HG02973 (cell line): ENCODE measurements around the gene MAD2L2.

Experiments used
- ATAC-seq: cut with Tn5 transposase; IDR thresholded peaks from one replicate; pipeline ENCODE4 v1.9.1; 2021; ENCODE audit warnings: moderate library complexity; ENCODE audit not compliant: unreplicated experiment

MAD2L2 gene

GRCh38 chr1:11684070-11684469 lies 3.1 kb upstream of the MAD2L2 start:
- ATAC-seq = no peak

GRCh38 chr1:11682799-11683198 lies 1.9 kb upstream of the MAD2L2 start:
- ATAC-seq = no peak

DNA sequence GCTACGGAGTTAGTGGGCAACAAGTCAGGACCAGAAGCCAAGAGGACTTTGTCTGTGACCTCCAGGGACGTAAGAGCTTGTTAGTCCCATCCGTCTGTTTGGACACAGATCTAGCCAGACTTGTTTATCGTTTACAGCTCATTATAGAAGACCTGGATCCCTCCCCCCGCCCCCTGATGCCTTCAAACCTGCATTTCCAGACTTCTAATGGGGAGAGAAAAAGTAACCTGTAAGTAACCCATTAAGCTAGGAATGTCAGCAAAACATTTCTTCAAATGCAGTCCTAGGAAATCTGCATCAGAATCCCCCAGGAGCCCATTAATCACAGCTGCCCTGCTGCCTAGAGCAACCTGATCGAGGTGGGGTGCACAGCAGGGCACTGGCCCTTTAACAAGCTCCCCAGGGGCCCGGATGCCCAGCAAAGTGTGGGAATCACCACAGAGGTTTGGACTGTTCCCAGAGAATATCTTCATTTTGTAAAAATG lies 1.4 kb upstream of the MAD2L2 start:
- ATAC-seq = no peak

GRCh38 chr1:11680270-11681070 lies 478 bp downstream of the MAD2L2 start:
- peak; percentile 24 for ATAC-seq

GRCh38 chr1:11678442-11678841 lies 2.5 kb downstream of the MAD2L2 start:
- no peak for ATAC-seq

DNA sequence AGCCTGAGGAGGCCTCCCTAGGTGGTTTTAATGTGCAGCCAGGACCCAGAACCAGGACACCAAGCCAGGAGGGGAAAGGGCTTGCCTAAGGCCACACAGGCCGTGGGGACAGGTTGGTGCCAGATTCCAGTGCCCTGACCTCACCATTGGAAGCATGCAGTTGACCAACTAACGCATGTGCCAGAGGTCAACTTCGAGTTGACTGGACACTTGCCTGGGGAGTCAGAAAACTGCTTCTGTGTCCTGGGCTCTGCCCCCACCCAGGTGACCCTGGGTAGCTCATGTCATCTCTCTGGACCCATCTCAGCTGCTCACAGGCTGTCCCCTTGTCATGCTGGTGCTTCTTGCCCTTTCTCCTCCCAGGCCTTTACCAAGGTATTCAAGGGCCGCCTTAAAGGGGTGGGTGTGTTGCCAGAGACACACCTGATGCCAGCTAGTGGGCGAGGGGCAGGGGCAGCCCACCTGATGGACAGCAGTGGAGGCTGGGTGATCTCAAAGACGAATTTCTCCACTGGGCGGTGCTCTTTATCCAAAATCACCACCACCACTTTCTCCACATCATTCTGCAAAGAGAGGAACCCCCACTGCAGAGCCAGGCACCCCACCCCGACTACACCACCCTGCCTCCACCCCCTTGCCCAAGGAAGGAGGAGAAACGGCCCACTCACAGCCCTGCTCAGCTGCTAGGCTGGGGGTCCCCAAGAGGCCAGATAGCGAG lies 4.4 kb downstream of the MAD2L2 start:
- ATAC-seq = no peak

- ATAC-seq = no peak
These were observed 5.6 kb downstream of the MAD2L2 start for GRCh38 chr1:11675325-11675724.

DNA sequence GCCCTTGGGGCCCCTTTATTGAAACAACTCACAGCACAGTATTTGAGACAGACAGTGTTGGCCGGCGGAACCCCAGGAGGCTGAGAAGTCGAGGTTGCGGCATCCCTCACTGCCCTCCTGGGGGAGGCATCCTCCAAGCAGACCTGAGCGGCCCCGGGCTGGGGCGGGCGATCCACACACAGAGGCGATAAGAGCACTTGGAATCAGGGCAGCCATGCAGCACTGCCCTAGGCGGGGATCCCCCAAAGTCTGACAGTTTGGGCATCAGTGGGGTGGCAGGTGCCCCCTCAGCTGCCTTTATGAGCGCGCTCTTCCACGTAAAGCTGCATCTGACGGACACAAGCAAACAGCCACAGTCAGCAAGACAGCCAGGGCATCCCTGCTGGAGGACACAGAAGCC lies 6.5 kb downstream of the MAD2L2 start:
- ATAC-seq = no peak

- no peak for ATAC-seq
These were observed 7.7 kb downstream of the MAD2L2 start for GRCh38 chr1:11673089-11673769.

DNA sequence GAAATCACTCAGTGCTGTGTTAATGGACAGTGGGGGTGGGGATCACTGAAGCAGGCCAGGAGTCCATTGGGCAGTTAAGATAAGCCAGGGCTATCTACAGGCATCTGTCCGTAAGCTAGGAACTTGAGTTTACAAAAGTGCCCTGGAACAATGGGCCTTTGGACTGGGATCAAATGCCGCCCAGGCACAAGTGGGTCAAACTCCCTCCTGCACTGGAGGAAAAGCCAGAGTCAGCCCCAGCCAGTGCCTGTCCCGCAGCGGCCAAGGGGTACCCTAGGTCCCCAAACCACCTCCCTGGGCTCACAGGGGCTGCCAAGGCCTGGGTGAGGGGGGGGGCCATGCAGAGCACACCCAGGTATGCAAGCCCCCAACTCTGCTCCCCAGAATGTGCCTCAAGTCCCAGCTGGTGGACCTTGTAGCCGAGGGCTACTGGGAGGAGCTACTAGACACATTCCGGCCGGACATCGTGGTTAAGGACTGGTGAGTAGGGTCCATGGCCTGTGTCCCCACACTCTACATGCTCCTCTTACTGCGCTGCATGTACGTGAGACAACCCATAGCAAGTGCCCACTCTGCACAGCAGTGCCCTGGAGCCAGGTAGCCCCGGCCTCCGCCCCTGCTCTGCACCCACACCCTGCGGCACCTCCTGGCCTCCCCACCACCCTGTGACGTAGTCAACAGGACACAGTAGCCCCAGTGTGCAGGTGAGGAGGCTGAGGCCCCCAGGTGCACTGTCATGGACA lies 9.2 kb downstream of the MAD2L2 start:
- no peak for ATAC-seq

GRCh38 chr1:11671205-11671543 lies 9.8 kb downstream of the MAD2L2 start:
- ATAC-seq = no peak

GRCh38 chr1:11670747-11671146 lies 10.2 kb downstream of the MAD2L2 start:
- no peak for ATAC-seq

DNA sequence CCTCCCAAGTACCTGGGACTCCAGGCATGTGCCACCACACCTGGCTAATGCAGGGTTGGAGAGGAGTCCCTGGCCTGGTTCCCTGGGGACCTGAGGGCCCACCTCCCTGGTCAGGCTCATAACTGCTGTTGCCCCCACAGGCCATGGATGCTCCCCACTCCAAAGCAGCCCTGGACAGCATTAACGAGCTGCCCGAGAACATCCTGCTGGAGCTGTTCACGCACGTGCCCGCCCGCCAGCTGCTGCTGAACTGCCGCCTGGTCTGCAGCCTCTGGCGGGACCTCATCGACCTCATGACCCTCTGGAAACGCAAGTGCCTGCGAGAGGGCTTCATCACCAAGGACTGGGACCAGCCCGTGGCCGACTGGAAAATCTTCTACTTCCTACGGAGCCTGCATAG lies 12.4 kb downstream of the MAD2L2 start:
- no peak for ATAC-seq

DNA sequence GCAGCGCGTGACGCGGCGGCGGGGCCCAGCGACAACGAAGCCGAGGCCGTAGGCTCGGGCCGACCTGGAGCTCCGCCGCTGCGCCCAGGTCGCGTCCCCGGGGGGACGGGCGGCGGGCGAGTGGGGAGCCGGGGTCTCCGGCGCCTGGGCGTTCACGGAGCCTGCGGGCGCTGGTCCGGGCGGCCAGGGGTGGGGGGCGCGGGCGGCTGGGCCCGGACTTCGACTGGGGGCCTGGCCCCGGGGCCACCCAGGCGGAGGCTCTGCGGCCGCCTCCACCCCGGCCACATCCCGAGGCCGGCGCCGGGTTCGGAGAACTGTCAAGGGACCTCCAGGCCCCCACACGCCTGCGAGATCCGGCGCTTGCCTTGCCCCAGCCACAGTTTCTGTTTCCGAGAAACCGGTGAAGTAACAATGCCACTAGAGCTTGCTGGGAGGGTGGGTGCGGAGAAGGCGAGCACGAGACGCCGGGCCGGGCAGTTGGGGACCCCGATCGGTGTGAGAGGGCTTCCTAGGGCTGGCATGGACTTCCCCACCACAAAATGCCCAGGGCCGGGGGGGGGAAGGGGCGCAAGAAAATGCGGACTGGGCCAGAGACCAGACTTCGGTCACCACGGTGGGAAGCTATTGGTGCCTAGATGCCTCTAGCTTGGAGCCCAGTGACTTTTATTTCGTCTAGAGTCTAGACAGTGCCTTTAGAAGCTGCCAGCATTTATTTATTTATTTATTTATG lies 16.4 kb downstream of the MAD2L2 start:
- ATAC-seq = peak; percentile 46

DNA sequence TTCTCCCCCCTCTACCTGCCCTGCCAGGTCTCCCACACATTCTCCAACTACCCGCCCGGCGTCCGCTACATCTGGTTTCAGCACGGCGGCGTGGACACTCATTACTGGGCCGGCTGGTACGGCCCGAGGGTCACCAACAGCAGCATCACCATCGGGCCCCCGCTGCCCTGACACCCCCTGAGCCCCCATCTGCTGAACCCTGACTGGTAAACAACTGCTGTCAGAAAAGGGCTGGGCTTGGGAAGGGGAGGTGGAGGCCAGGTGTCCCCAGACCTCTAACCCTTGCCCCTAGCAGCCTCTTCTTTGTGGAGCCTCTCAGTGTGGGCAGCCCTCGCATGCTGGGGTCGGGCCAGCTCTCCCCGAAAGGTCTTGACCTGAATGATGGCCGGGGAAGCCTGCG lies 19.8 kb downstream of the MAD2L2 start:
- no peak for ATAC-seq

DNA sequence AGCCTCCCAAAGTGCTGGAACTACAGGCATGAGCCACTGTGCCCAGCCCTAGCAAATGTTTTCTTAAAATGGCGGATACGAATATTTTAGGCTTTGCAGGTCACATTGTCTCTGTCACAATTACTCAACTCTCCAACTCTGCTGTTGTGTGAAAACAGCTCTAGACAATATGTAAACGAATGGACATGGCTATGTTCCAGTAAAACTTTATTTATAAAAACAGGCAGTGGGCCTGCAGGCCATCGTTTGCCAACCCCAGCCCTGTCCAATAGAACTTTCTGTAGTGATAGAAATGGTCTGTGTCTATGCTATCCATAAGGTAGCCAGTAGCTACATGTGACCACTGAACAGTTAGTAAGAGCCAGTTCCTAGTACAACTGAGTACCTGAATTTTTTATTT lies 21.2 kb downstream of the MAD2L2 start:
- ATAC-seq = no peak

- ATAC-seq = no peak
These were observed 22.4 kb downstream of the MAD2L2 start for GRCh38 chr1:11658542-11658941.

DNA sequence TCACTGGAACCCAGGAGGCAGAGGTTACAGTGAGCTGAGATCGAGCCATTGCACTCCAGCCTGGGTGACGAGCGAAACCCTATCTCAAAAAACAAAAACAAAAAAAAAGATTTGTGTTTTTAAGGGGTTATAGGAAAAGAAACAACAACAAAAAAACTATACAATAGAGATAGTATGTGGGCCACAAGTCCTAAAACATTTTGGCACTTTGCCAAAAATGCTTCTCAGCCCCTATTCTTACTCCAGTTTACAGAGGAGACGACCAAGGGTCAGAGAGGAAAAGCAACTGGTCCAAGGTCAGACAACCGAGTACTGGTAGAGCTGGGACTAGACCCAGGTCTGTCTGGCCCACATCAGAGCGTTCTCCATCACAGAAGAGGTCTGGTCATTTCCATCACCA lies 23.3 kb downstream of the MAD2L2 start:
- ATAC-seq = no peak

GRCh38 chr1:11654939-11655808 lies 25.8 kb downstream of the MAD2L2 start:
- ATAC-seq = no peak
